Heart left ventricle (tissue), 13 donors: ENCODE results near the gene MGAM2.

Source experiments
- POLR2A ChIP-seq, 2 donors: fragments of 450-650 bp; IDR thresholded peaks; one replicate each; pipeline ENCODE4 v1.6.1; 2017; ENCODE audit warnings: antibody characterized with exemption in 2 of 2, mild to moderate bottlenecking in 2 of 2, moderate library complexity in 2 of 2
- TF ChIP-seq, protein P1 (sequence below), 12 donors: fragments of 200-600 bp; sonication (generic) in 4 of 12; IDR thresholded peaks; one replicate each; pipeline versions ENCODE4 v1.5.0 to v1.8.0; 2018 to 2022; ENCODE audit warnings: antibody characterized with exemption in 12 of 12, mild to moderate bottlenecking in 5 of 12
- donor health status: ischemic (EF 13 %, LVEDD 7.1; RV severe dilation, severe dysfunction).
- donor health status: DM: no; HTN: yes; CAD: no.
- donor health status: DM: no; HTN: no; CAD: no.
- donor health status: ischemic (EF 25% LVEDD 6.9; RV normal size, moderate dysfunction).
- donor health status: ischemic (EF 25% LVEDD 5.7; RV mildly dilated, moderate dysfunction).
- donor health status: ischemic (EF 35%, LVEDD 5.7; RV mildly dilated, moderate dysfunction).
- donor health status: nonischemic (EF 11% LVEDD 7.7; RV severe dilation, severe dysfunction).
- donor health status: DM: yes; HTN: yes; CAD: no.
- donor health status: PGD.
- donor health status: ischemic (EF 29% LVEDD 5.4; RV normal size, mild dysfunction).
- donor health status: nonischemic (EF 23%, LVEDD 6.1; RV moderate dilation, normal function).

DNA sequence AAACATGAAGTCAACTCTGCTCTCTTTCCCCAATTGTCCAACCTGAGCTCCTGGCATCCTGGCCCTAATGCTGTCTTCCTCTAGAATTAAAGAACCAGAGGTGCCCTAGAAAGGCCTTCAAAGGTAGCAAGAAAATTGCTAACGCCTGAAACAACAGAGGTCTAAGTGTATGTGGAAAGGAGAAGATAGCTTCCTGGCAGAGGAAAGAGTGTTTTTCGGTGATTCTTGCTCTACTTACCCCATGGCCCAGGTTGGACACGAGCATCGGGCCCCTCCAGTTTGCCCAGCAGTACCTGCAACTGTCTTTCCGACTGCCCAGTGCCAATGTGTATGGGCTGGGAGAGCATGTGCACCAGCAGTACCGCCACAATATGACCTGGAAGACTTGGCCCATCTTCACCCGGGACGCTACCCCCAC lies 22.2 kb downstream of the MGAM2 start:
- TF ChIP-seq, protein P1, sequence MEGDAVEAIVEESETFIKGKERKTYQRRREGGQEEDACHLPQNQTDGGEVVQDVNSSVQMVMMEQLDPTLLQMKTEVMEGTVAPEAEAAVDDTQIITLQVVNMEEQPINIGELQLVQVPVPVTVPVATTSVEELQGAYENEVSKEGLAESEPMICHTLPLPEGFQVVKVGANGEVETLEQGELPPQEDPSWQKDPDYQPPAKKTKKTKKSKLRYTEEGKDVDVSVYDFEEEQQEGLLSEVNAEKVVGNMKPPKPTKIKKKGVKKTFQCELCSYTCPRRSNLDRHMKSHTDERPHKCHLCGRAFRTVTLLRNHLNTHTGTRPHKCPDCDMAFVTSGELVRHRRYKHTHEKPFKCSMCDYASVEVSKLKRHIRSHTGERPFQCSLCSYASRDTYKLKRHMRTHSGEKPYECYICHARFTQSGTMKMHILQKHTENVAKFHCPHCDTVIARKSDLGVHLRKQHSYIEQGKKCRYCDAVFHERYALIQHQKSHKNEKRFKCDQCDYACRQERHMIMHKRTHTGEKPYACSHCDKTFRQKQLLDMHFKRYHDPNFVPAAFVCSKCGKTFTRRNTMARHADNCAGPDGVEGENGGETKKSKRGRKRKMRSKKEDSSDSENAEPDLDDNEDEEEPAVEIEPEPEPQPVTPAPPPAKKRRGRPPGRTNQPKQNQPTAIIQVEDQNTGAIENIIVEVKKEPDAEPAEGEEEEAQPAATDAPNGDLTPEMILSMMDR (IDR thresholded peaks at IDR 0.05): no peak
- no peak for TF ChIP-seq POLR2A (IDR thresholded peaks at IDR 0.05)
